Measurements from ENCODE around the gene MRRF. TPM values are rescaled to one million over a fixed set of nuclear protein-coding genes. Genes with fewer than 3 reads are reported as not detected.

MRRF gene, protein sequence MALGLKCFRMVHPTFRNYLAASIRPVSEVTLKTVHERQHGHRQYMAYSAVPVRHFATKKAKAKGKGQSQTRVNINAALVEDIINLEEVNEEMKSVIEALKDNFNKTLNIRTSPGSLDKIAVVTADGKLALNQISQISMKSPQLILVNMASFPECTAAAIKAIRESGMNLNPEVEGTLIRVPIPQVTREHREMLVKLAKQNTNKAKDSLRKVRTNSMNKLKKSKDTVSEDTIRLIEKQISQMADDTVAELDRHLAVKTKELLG
- total RNA-seq = 10 to 100 TPM; 20.7 to 21.4 TPM

DNA sequence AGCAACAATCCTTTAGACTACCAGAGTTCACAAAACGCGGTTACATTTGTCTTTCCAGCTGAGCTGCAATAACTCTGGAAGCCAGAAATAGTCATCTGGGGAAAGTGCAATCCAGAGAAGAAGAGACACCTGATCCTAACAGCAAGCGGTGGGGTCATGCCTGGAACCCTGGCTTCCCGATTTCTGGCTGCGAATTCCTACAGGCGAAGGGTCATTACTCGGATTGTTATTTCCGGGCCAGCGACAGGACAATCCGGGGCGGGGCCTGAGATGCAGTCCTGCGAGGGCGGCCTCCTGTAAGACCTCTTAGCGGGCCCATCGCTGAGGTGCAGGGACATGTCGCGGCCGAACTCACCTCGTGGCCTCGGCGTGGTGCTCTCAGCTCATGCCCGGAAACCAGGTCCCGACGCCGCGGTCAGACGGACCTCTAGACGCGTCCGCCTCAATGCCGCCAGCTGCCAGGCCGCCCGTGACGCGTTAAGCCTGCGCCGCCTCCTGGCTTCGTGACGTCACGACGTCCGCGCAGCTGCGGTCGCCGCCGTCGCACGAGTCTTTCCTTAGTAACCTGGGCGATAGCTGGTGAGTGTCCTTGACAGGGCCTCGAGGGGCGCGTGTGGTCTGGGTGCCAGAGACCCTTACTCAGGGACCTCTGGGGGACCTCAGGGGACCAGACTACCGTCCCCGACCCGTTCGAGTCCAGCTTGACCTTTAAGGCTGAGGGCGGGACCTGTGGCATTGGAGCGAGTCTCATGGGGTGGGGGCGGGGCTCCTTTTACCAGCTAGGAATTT, at the start of gene MRRF, which contains the start of gene RBM18:
TSS of gene MRRF (plus strand) at position 523 of the 789 bp plus-strand sequence. CDS start 6,010 bp downstream, outside the sequence.
TSS of gene RBM18 (minus strand) at position 481 of the 789 bp plus-strand sequence. CDS start 3,348 bp downstream, outside the sequence.
- Histone ChIP-seq H3K4me3 (peak within 1 kb of the TSS; percentile 70 to 83), H3K4me1 (peaks cover 0 to 42% of the 10 kb centered on the region in 2 donors), H3K36me3 (peaks cover 17% of the 10 kb centered on the region), H3K27ac (peak within 1 kb of the TSS; percentile 93 to 96), H3K27me3 (no peaks in the 10 kb centered on the region), H3K9me3 (no peaks in the 10 kb centered on the region)
- DNase-seq (ENCODE audit: low spot score) = peak; percentile 94
- TF ChIP-seq, protein P1, sequence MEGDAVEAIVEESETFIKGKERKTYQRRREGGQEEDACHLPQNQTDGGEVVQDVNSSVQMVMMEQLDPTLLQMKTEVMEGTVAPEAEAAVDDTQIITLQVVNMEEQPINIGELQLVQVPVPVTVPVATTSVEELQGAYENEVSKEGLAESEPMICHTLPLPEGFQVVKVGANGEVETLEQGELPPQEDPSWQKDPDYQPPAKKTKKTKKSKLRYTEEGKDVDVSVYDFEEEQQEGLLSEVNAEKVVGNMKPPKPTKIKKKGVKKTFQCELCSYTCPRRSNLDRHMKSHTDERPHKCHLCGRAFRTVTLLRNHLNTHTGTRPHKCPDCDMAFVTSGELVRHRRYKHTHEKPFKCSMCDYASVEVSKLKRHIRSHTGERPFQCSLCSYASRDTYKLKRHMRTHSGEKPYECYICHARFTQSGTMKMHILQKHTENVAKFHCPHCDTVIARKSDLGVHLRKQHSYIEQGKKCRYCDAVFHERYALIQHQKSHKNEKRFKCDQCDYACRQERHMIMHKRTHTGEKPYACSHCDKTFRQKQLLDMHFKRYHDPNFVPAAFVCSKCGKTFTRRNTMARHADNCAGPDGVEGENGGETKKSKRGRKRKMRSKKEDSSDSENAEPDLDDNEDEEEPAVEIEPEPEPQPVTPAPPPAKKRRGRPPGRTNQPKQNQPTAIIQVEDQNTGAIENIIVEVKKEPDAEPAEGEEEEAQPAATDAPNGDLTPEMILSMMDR (IDR thresholded peaks at IDR 0.05) = no peak

DNA sequence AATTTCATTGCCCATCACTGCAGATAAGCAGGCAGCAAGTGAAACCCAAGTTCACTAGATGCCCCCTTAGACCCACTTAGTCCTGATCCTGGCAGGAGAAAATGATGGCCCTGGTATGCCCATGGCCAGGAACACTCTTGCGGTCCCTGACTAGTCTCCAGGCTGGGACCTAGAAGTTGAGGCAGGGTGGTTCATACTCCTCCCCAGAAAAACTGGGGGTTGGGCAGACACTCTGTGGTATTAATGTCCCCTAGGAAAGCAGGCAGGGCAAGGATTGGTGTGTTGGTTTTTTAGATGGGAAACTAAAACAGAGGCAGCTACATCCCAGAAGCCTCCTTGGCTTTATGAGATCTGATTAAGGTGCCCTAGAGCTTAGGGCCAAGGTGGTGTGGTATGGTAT, 49.0 kb upstream of the MRRF start:
- peaks cover 35 to 37% of the 10 kb centered on the region in 2 donors for H3K27me3 ChIP-seq
- no peaks in the 10 kb centered on the region for H3K9me3 ChIP-seq
- H3K36me3 ChIP-seq = no peaks in the 10 kb centered on the region
- no peak for DNase-seq (ENCODE audit: low spot score)
- H3K27ac ChIP-seq = no peak overlapping the region
- H3K4me3 ChIP-seq = no peak overlapping the region
- TF ChIP-seq, protein P1 (IDR thresholded peaks at IDR 0.05) = no peak
- peaks cover 0 to 43% of the 10 kb centered on the region in 2 donors for H3K4me1 ChIP-seq

DNA sequence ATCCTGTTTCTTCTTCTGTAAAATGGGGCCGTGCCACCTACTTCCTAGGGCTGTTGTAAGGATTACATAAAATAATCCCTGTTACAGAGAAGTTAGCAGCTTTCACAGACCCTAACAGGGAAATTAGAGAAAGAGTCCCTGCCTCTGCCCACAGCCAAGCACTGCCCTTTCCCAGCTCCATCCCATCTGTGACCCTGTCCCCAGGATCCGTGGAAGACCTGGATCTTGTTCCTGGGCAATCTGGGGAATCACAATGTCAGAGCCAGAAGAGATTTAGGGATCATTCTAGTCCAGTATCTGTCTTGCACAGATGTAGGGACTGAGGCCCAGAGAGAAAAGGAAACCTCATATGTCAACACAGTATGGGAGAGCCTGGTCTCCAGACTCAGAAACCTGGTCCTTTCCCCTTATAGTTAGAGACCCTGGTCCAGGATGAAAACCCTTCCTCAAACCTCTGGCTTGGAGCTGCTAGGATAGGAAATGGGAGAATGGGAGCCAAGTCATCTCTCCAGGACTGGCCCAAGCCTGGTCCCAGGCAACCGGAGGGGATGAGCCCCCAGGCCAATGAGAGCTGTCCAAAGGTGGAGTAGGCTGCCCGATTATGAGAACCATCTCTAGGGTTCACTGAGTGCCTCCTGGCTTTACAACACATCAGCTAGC, 48.4 kb upstream of the MRRF start:
- Histone ChIP-seq H3K4me1 (peaks cover 0 to 49% of the 10 kb centered on the region in 2 donors), H3K36me3 (no peaks in the 10 kb centered on the region), H3K4me3 (no peak overlapping the region), H3K27me3 (peaks cover 40 to 43% of the 10 kb centered on the region in 2 donors), H3K9me3 (no peaks in the 10 kb centered on the region), H3K27ac (no peak overlapping the region)
- no peak for DNase-seq (ENCODE audit: low spot score)
- TF ChIP-seq, protein P1 (IDR thresholded peaks at IDR 0.05) = no peak

DNA sequence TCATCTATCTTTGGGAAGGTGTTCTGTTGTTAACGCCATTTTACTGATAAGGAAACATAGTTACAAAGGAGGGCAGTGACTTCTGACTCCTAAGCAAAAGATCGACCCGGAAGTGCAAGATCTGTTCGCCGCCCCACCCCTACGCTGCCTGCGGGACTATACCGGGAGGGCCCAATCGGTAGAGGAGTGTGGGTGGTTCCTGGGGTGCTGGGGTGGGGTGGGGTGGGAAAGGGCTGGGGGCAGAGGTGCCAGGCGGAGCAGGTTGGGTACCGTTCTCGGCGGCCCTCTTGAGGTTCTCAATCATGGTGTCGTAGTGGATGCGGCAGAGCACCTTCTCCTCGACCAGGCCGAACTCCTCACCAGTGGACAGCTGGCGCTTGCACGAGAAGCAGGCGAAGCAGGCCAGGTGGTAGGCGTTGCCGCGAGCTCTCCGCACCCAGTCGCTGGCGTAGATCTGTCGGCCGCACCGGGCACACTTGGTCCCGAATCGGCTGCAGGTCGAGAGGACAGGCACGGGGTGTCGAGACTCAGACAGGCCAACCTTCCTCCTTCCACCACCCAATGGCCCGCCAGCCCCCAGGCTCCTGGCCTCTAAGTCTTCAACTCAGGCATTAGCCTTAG, 47.8 kb upstream of the MRRF start:
- Histone ChIP-seq H3K9me3 (no peaks in the 10 kb centered on the region), H3K36me3 (no peaks in the 10 kb centered on the region), H3K4me3 (no peak overlapping the region), H3K27me3 (peaks cover 46 to 48% of the 10 kb centered on the region in 2 donors), H3K4me1 (peaks cover 0 to 52% of the 10 kb centered on the region in 2 donors), H3K27ac (no peak overlapping the region)
- no peak for DNase-seq (ENCODE audit: low spot score)
- TF ChIP-seq, protein P1 (IDR thresholded peaks at IDR 0.05) = no peak

DNA sequence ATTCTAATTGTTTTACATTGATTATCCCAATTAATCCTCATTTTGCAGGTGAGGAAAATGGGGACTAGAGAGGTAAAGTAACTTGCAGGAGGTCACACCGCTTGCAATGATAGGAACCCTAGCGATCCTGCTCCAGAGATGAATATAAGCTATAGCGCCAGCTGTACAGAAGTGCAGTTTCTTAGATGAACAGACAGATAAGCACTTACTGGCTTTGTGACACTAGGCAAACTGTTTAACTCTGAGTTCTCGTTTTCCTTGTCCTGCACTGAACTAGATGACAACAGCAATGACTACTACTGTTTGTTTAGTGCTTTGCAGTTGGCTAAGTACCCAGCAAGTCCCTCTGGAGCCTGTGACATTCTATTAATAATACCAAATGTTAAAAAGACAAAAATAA, 47.0 kb upstream of the MRRF start:
- Histone ChIP-seq H3K27me3 (peaks cover 51 to 54% of the 10 kb centered on the region in 2 donors), H3K4me1 (peaks cover 0 to 52% of the 10 kb centered on the region in 2 donors), H3K9me3 (no peaks in the 10 kb centered on the region), H3K27ac (no peak overlapping the region), H3K36me3 (no peaks in the 10 kb centered on the region), H3K4me3 (no peak overlapping the region)
- no peak for DNase-seq (ENCODE audit: low spot score)
- TF ChIP-seq, protein P1 (IDR thresholded peaks at IDR 0.05) = no peak
